ENCODE data around the gene KISS1.

KISS1 gene

GRCh38 chr1:204181116-204181515 is 15.2 kb downstream of the KISS1 start:
- TF ChIP-seq CTCF (conservative IDR thresholded peaks at IDR 0.05; ENCODE audit: control insufficient read depth, insufficient read depth, low read depth, low read length) = no peak
- no peak for DNase-seq (ENCODE audit: low read depth)
- H3K4me3 ChIP-seq (ENCODE audit: control insufficient read depth, low read depth, low read length) = no peak overlapping the region

GRCh38 chr1:204180133-204180532 is 16.2 kb downstream of the KISS1 start:
- no peak for DNase-seq (ENCODE audit: low read depth)
- no peak overlapping the region for H3K4me3 ChIP-seq (ENCODE audit: control insufficient read depth, low read depth, low read length)
- TF ChIP-seq CTCF (conservative IDR thresholded peaks at IDR 0.05; ENCODE audit: control insufficient read depth, insufficient read depth, low read depth, low read length) = no peak

GRCh38 chr1:204178487-204179281 is 17.6 kb downstream of the KISS1 start:
- no peak overlapping the region for H3K4me3 ChIP-seq (ENCODE audit: control insufficient read depth, low read depth, low read length)
- no peak for TF ChIP-seq CTCF (conservative IDR thresholded peaks at IDR 0.05; ENCODE audit: control insufficient read depth, insufficient read depth, low read depth, low read length)
- no peak for DNase-seq (ENCODE audit: low read depth)

- peak; percentile 19 for DNase-seq (ENCODE audit: low read depth)
- no peak for TF ChIP-seq CTCF (conservative IDR thresholded peaks at IDR 0.05; ENCODE audit: control insufficient read depth, insufficient read depth, low read depth, low read length)
- no peak overlapping the region for H3K4me3 ChIP-seq (ENCODE audit: control insufficient read depth, low read depth, low read length)
These were observed 19.2 kb downstream of the KISS1 start for GRCh38 chr1:204177133-204177532.

- DNase-seq (ENCODE audit: low read depth) = no peak
- H3K4me3 ChIP-seq (ENCODE audit: control insufficient read depth, low read depth, low read length) = no peak overlapping the region
- no peak for TF ChIP-seq CTCF (conservative IDR thresholded peaks at IDR 0.05; ENCODE audit: control insufficient read depth, insufficient read depth, low read depth, low read length)
These were observed 20.2 kb downstream of the KISS1 start for GRCh38 chr1:204176049-204176448.

- no peak overlapping the region for H3K4me3 ChIP-seq (ENCODE audit: control insufficient read depth, low read depth, low read length)
- no peak for DNase-seq (ENCODE audit: low read depth)
- no peak for TF ChIP-seq CTCF (conservative IDR thresholded peaks at IDR 0.05; ENCODE audit: control insufficient read depth, insufficient read depth, low read depth, low read length)
These were observed 21.3 kb downstream of the KISS1 start for GRCh38 chr1:204174958-204175357.
